ENCODE data around the gene YIPF2.

Gene YIPF2

DNA sequence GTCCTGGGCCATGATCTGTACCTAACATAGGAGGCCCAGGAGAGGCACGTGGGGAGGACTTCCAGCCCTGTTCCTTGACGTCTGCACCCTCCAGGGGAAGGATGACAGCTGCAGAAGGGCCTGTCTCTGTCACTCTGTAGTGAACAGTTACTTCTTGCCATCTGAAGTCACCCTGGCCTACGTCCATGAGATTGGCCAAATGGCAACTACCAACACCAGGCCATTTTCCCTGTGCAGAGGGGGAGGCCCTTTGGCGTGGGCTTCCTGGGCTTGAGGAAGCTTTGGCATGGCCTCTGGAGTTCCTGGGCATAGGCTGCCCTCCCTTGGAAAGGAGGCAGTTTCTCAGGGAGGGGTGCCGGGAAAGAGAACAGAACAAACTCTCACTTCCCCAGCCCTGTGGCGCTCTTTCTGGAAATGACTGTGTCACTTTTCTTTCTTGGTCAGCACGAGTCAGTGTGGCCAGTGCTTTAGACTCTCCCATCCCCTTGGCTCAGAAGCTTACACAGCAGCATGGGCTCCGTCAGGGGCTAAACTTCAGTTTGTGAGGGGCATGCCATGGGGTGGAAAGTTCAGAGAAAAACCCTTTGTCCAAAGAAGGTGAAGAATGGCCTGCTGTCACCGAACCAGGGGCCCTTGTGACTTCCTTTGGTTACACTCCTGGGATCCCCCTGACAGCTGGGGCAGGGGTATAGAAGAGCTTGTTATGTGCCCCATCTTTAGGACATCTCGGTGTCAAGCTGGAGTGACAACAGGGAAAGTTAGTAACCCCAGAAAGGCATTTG lies 51.8 kb downstream of the YIPF2 start:
- DNase-seq (ENCODE audit: low spot score), result no peak

DNA sequence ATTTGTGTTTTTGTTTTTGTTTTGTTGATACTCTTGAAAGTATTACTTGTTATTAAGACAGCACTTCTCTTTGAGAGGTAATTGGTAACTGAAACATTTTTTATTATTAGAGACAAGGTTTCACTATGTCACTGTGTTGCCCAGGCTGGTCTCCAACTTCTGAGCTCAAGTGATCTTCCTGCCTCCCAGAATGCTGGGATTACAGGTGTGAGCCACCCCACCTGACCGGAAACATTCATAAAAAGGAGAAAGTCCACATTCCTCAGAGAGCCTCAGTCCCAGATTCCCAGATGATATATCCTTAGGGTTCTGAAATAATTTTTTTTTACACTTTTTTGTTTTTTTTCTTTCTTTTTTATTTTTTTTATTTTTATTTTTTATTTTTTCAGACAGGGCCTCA lies 54.4 kb downstream of the YIPF2 start:
- no peak for DNase-seq (ENCODE audit: low spot score)

DNA sequence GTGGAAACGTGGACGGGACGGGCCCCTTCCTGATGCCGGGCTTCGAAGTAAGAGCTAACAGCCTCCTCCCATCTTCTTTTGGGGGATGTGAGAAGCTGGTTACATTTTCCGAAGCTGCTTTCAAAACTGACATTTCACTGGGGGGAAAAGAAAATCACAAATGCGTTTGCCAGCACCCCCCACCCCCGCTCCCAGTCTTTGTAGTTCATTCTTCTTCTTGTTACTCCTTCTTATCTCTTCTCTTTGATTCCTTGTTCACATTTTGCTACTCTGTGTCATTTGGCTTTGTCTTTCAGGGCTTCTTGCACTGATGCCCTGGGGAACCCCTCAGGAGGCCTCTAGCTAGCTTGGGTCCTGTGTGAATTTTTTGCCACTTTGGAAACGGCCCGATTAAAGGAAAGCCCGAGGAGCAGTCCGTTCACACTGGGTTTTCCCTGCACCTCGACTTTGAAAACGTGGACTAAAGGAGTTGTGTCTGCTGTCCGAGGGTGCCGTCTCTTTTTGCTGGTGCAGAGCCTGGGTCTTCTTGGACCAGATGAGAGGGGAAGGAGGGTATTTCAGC lies 55.8 kb downstream of the YIPF2 start:
- DNase-seq (ENCODE audit: low spot score), result no peak

Measured in hematopoietic multipotent progenitor cell treated with erythropoietin and hydrocortisone succinate and interleukin-3 and kit ligand, for 15 days (in vitro differentiated cells).